Caco-2 (cell line): Measurements from ENCODE around the gene PDYN. TPM values are rescaled to one million over a fixed set of nuclear protein-coding genes. Genes with fewer than 3 reads are reported as not detected.

Experiments
- BruUV-seq: library from RNA; stranded (reverse); fragments of 400-500 nt; replicated peaks from 2 replicates; lab custom pipeline; 2021; lab: Mats Ljungman, UMichigan
- CTCF ChIA-PET: fragments of 300-600 bp; sonication (Branson Sonifier 250); formaldehyde crosslinking; loops from one replicate; lab custom pipeline; 2022; ENCODE audit warnings: antibody characterized with exemption; lab: Charles Lee
- POLR2A ChIA-PET: fragments of 300-600 bp; sonication (Branson Sonifier 250); formaldehyde crosslinking; loops from one replicate; lab custom pipeline; 2022; ENCODE audit warnings: antibody characterized with exemption; lab: Charles Lee
- DNase-seq, 2 experiments: peaks; one replicate each; pipeline versions ENCODE4 v3.0.0 to v3.0.0-alpha.2; 2020 to 2022
- H3K27me3 ChIP-seq: replicated peaks from 2 replicates; pipeline ENCODE4 v1.6.0; 2011; ENCODE audit warnings: low read length; ENCODE audit not compliant: control insufficient read depth, insufficient read depth
- H3K36me3 ChIP-seq: 2 replicates; pipeline ENCODE4 v1.5.1; 2011; ENCODE audit warnings: low read length; ENCODE audit not compliant: control insufficient read depth, insufficient read depth
- H3K4me1 ChIP-seq: fragments of 250-450 bp; sonication (Bioruptor Pico); 2 replicates; pipeline ENCODE4 v1.5.1; 2020; ENCODE audit warnings: mild to moderate bottlenecking
- H3K4me3 ChIP-seq: 2 replicates; pipeline ENCODE4 v1.5.1; 2011; ENCODE audit warnings: low read depth, mild to moderate bottlenecking, control low read depth, low read length
- H3K9me3 ChIP-seq: fragments of 250-450 bp; sonication (Bioruptor Pico); 2 replicates; pipeline ENCODE4 v1.5.1; 2020; ENCODE audit warnings: mild to moderate bottlenecking, moderate library complexity
- H3K27ac Mint-ChIP-seq: one replicate; pipeline ENCODE4 v1.8.0; 2022; ENCODE audit warnings: mixed read lengths; ENCODE audit not compliant: unreplicated experiment
- H3K27me3 Mint-ChIP-seq: one replicate; pipeline ENCODE4 v1.8.0; 2022; ENCODE audit warnings: mixed read lengths; ENCODE audit not compliant: insufficient read depth, unreplicated experiment
- H3K36me3 Mint-ChIP-seq: one replicate; pipeline ENCODE4 v1.8.0; 2022; ENCODE audit warnings: mild to moderate bottlenecking, mixed read lengths; ENCODE audit not compliant: insufficient read depth, unreplicated experiment
- H3K4me1 Mint-ChIP-seq: one replicate; pipeline ENCODE4 v1.8.0; 2022; ENCODE audit warnings: low read depth, mixed read lengths; ENCODE audit not compliant: unreplicated experiment
- H3K4me3 Mint-ChIP-seq: one replicate; pipeline ENCODE4 v1.8.0; 2022; ENCODE audit warnings: mild to moderate bottlenecking, moderate library complexity, mixed read lengths; ENCODE audit not compliant: unreplicated experiment
- H3K9me3 Mint-ChIP-seq: one replicate; pipeline ENCODE4 v1.8.0; 2022; ENCODE audit warnings: mixed read lengths; ENCODE audit not compliant: unreplicated experiment
- CTCF ChIP-seq, 2 experiments: fragments of 200-600 bp in 1 of 2; IDR thresholded peaks; 1 replicate in 1 of 2; 2 replicates in 1 of 2; pipeline versions ENCODE4 v1.5.1 to v1.8.0; 2011 to 2022; ENCODE audit warnings: antibody characterized with exemption in 1 of 2, control low read depth in 1 of 2, inconsistent platforms in 1 of 2, low read depth in 1 of 2, low read length in 1 of 2, mild to moderate bottlenecking in 1 of 2, moderate library complexity in 1 of 2; ENCODE audit not compliant: insufficient read depth in 1 of 2, severe bottlenecking in 1 of 2, unreplicated experiment in 1 of 2
- intact Hi-C: fragments of 100-400 bp; cut with micrococcal nuclease; formaldehyde crosslinking; loops from one replicate; pipeline ENCODE4 v1.10.0; 2022; ENCODE audit not compliant: unreplicated experiment
- total RNA-seq: library from RNA; stranded (reverse); gene quantifications from 2 replicates; pipeline ENCODE4 v1.2.3, GENCODE V29; 2022

PDYN gene
- total RNA-seq, 1 experiment from 2014 or later = not detected

- H3K4me1 Mint-ChIP-seq = peaks cover 6% of the 10 kb centered on the region
- no peaks in the 10 kb centered on the region for H3K4me1 ChIP-seq
- H3K9me3 ChIP-seq = no peaks in the 10 kb centered on the region
- no peaks in the 10 kb centered on the region for H3K36me3 ChIP-seq
- no peaks in the 10 kb centered on the region for H3K36me3 Mint-ChIP-seq
- no TSS peak for BruUV-seq
- no peak for TF ChIP-seq CTCF (IDR thresholded peaks at IDR 0.05; ENCODE audit: insufficient read depth in 1 of 2, low read depth in 1 of 2, low read length in 1 of 2, severe bottlenecking in 1 of 2, unreplicated experiment in 1 of 2)
- intact Hi-C loops = no loop called here
- no peaks in the 10 kb centered on the region for H3K27me3 ChIP-seq
- POLR2A ChIA-PET = no interaction called here
- H3K4me3 ChIP-seq = no peak overlapping the region
- H3K27ac Mint-ChIP-seq = no peak overlapping the region
- no peak overlapping the region for H3K4me3 Mint-ChIP-seq
- no peaks in the 10 kb centered on the region for H3K9me3 Mint-ChIP-seq
- DNase-seq = no peak
- peaks cover 14% of the 10 kb centered on the region for H3K27me3 Mint-ChIP-seq
- CTCF ChIA-PET = no interaction called here
Measured at GRCh38 chr20:2002365-2002764, 8.5 kb upstream of the PDYN start.

- no peak for TF ChIP-seq CTCF (IDR thresholded peaks at IDR 0.05; ENCODE audit: insufficient read depth in 1 of 2, low read depth in 1 of 2, low read length in 1 of 2, severe bottlenecking in 1 of 2, unreplicated experiment in 1 of 2)
- intact Hi-C loops = no loop called here
- DNase-seq = no peak
- Histone ChIP-seq H3K4me1 (no peaks in the 10 kb centered on the region), H3K4me3 (no peak overlapping the region), H3K9me3 (no peaks in the 10 kb centered on the region), H3K27me3 (no peaks in the 10 kb centered on the region; the same call in 1 of the 2 replicates), H3K36me3 (no peaks in the 10 kb centered on the region)
- Mint-ChIP-seq H3K27ac (no peak overlapping the region), H3K36me3 (no peaks in the 10 kb centered on the region), H3K27me3 (peaks cover 21% of the 10 kb centered on the region), H3K4me3 (no peak overlapping the region), H3K4me1 (peaks cover 6% of the 10 kb centered on the region), H3K9me3 (no peaks in the 10 kb centered on the region)
- POLR2A ChIA-PET = no interaction called here
- CTCF ChIA-PET = no interaction called here
- BruUV-seq = no TSS peak
Measured at GRCh38 chr20:2001119-2001518, 7.3 kb upstream of the PDYN start.

- TF ChIP-seq CTCF (IDR thresholded peaks at IDR 0.05; ENCODE audit: insufficient read depth in 1 of 2, low read depth in 1 of 2, low read length in 1 of 2, severe bottlenecking in 1 of 2, unreplicated experiment in 1 of 2) = no peak
- CTCF ChIA-PET = no interaction called here
Measured at GRCh38 chr20:2000285-2000684, 6.4 kb upstream of the PDYN start.

More at GRCh38 chr20:2000285-2000684, 6.4 kb upstream of the PDYN start:
- no peaks in the 10 kb centered on the region for H3K36me3 ChIP-seq
- no peaks in the 10 kb centered on the region; the same call in 1 of the 2 replicates for H3K27me3 ChIP-seq
- no peaks in the 10 kb centered on the region for H3K4me1 ChIP-seq
- Mint-ChIP-seq H3K4me3 (no peak overlapping the region), H3K27me3 (peaks cover 22% of the 10 kb centered on the region), H3K4me1 (peaks cover 6% of the 10 kb centered on the region), H3K27ac (no peak overlapping the region), H3K9me3 (no peaks in the 10 kb centered on the region), H3K36me3 (no peaks in the 10 kb centered on the region)
- no TSS peak for BruUV-seq
- DNase-seq = no peak
- POLR2A ChIA-PET = no interaction called here
- intact Hi-C loops = no loop called here
- H3K4me3 ChIP-seq = no peak overlapping the region
- H3K9me3 ChIP-seq = no peaks in the 10 kb centered on the region
